H1 (cell line): Measurements from ENCODE around the gene MICU1. TPM values are rescaled to one million over a fixed set of nuclear protein-coding genes. Genes with fewer than 3 reads are reported as not detected.

ENCODE experiments used
- CTCF ChIA-PET: fragments of 300-600 bp; sonication (Branson Sonifier 250); formaldehyde crosslinking; loops from one replicate; lab custom pipeline; 2021; ENCODE audit not compliant: partially characterized antibody; lab: Charles Lee
- POLR2A ChIA-PET: fragments of 300-600 bp; sonication (Branson Sonifier 250); formaldehyde crosslinking; loops from one replicate; lab custom pipeline; 2021; ENCODE audit warnings: inconsistent platforms; ENCODE audit not compliant: partially characterized antibody; lab: Charles Lee
- DNase-seq, 2 experiments: peaks; one replicate each; pipeline versions ENCODE4 v3.0.0 to v3.0.0-alpha.2; 2010 to 2022; ENCODE audit warnings: low spot score in 2 of 2, low read depth in 1 of 2, mixed read lengths in 1 of 2
- FAIRE-seq: peaks from 2 replicates; lab custom pipeline; 2011; peaks lifted over from hg19 to GRCh38; lab: Jason Lieb, UNC
- H2AFZ ChIP-seq: 2 replicates; pipeline ENCODE4 v1.8.1; 2012; ENCODE audit warnings: low read length, inconsistent platforms
- H2AK5ac ChIP-seq: 2 replicates; pipeline ENCODE4 v1.6.1; 2013; ENCODE audit warnings: low read depth, low read length
- H2BK120ac ChIP-seq: replicated peaks from 2 replicates; pipeline ENCODE3; 2013; ENCODE audit warnings: low read depth, low read length, inconsistent platforms
- H2BK12ac ChIP-seq: 2 replicates; pipeline ENCODE4 v1.6.1; 2013; ENCODE audit warnings: low read depth, low read length
- H2BK15ac ChIP-seq: 2 replicates; pipeline ENCODE4 v1.6.1; 2013; ENCODE audit warnings: low read length
- H2BK20ac ChIP-seq: 2 replicates; pipeline ENCODE4 v1.6.1; 2013; ENCODE audit warnings: low read length
- H2BK5ac ChIP-seq: 2 replicates; pipeline ENCODE4 v1.6.1; 2013; ENCODE audit warnings: low read depth, low read length
- H3K14ac ChIP-seq: 2 replicates; pipeline ENCODE4 v1.6.1; 2013; ENCODE audit warnings: inconsistent platforms; ENCODE audit not compliant: insufficient read length
- H3K18ac ChIP-seq: 2 replicates; pipeline ENCODE4 v1.6.1; 2013; ENCODE audit warnings: low read length; ENCODE audit errors: extremely low read depth
- H3K23ac ChIP-seq: 2 replicates; pipeline ENCODE4 v1.6.1; 2013; ENCODE audit warnings: inconsistent platforms; ENCODE audit not compliant: insufficient read length
- H3K23me2 ChIP-seq: 2 replicates; pipeline ENCODE4 v1.6.1; 2013; ENCODE audit warnings: low read depth, low read length
- H3K27ac ChIP-seq: 2 replicates; pipeline ENCODE4 v1.6.1; 2011; ENCODE audit warnings: low read depth, low read length, inconsistent platforms
- H3K27me3 ChIP-seq, 4 experiments: replicated peaks in 1 of 4; 1 replicate in 1 of 4; 2 replicates in 3 of 4; pipeline versions ENCODE4 v1.6.1 to v1.8.1; 2011 to 2013; ENCODE audit warnings: low read length in 3 of 4, mild to moderate bottlenecking in 3 of 4, inconsistent platforms in 2 of 4, mixed read lengths in 2 of 4, moderate library complexity in 1 of 4; ENCODE audit not compliant: control insufficient read depth in 3 of 4, insufficient read depth in 3 of 4; ENCODE audit errors: extremely low read depth in 1 of 4
- H3K36me3 ChIP-seq, 4 experiments: 2 replicates each; pipeline versions ENCODE4 v1.6.1 to v1.8.1; 2011 to 2013; ENCODE audit warnings: mild to moderate bottlenecking in 4 of 4, low read length in 3 of 4, moderate library complexity in 2 of 4, control low read depth in 1 of 4, inconsistent platforms in 1 of 4; ENCODE audit not compliant: insufficient read depth in 4 of 4, control insufficient read depth in 2 of 4
- H3K4ac ChIP-seq: replicated peaks from 2 replicates; pipeline ENCODE3; 2013; ENCODE audit warnings: low read length, low read depth, mixed read lengths, inconsistent platforms; ENCODE audit not compliant: insufficient read length
- H3K4me1 ChIP-seq, 4 experiments: replicated peaks in 1 of 4; 1 replicate in 1 of 4; 2 replicates in 3 of 4; pipeline versions ENCODE4 v1.6.1 to v1.8.1; 2011 to 2013; ENCODE audit warnings: low read length in 3 of 4, inconsistent platforms in 2 of 4, mixed read lengths in 1 of 4; ENCODE audit not compliant: insufficient read depth in 4 of 4, control insufficient read depth in 3 of 4
- H3K4me2 ChIP-seq, 2 experiments: 2 replicates each; pipeline versions ENCODE4 v1.6.1 to v1.8.1; 2011 to 2013; ENCODE audit warnings: low read depth in 2 of 2, low read length in 2 of 2, control low read depth in 1 of 2, inconsistent platforms in 1 of 2, mild to moderate bottlenecking in 1 of 2; ENCODE audit not compliant: insufficient read depth in 1 of 2
- H3K4me3 ChIP-seq, 4 experiments: fragments of 200-600, 300-600 bp in 1 of 4; sonication (generic), shearing (Covaris generic), sonication (Bioruptor Twin) in 1 of 4; 2 replicates each; pipeline versions ENCODE4 v1.5.1 to v1.8.1; 2011 to 2016; ENCODE audit warnings: low read length in 4 of 4, low read depth in 3 of 4, control low read depth in 2 of 4, inconsistent platforms in 2 of 4, mild to moderate bottlenecking in 2 of 4, mixed read lengths in 1 of 4, moderate library complexity in 1 of 4; ENCODE audit not compliant: insufficient read depth in 2 of 4; ENCODE audit errors: extremely low read depth in 1 of 4
- H3K56ac ChIP-seq: replicated peaks from 2 replicates; pipeline ENCODE3; 2013; ENCODE audit warnings: low read depth, mild to moderate bottlenecking, mixed read lengths, low read length, inconsistent platforms; ENCODE audit not compliant: insufficient read length
- H3K79me1 ChIP-seq: 2 replicates; pipeline ENCODE4 v1.6.1; 2013; ENCODE audit warnings: low read depth, low read length, control low read depth
- H3K79me2 ChIP-seq, 2 experiments: 2 replicates each; pipeline versions ENCODE4 v1.6.1 to v1.8.1; 2012 to 2013; ENCODE audit warnings: low read length in 2 of 2, mild to moderate bottlenecking in 2 of 2, inconsistent platforms in 1 of 2; ENCODE audit not compliant: insufficient read depth in 2 of 2, control insufficient read depth in 1 of 2
- H3K9ac ChIP-seq, 4 experiments: replicated peaks in 1 of 4; 1 replicate in 1 of 4; 2 replicates in 3 of 4; pipeline versions ENCODE4 v1.6.1 to v1.8.1; 2011 to 2013; ENCODE audit warnings: low read depth in 3 of 4, low read length in 3 of 4, control low read depth in 2 of 4, mild to moderate bottlenecking in 2 of 4, moderate library complexity in 2 of 4, inconsistent platforms in 1 of 4; ENCODE audit errors: extremely low read depth in 1 of 4
- H3K9me3 ChIP-seq, 2 experiments: 2 replicates each; pipeline versions ENCODE4 v1.6.1 to v1.8.1; 2012 to 2013; ENCODE audit warnings: mild to moderate bottlenecking in 2 of 2, moderate library complexity in 2 of 2, control low read depth in 1 of 2, inconsistent platforms in 1 of 2, low read depth in 1 of 2, low read length in 1 of 2, mixed read lengths in 1 of 2; ENCODE audit not compliant: insufficient read depth in 2 of 2
- H4K20me1 ChIP-seq, 2 experiments: replicated peaks in 1 of 2; 2 replicates each; pipeline versions ENCODE3 to v1.8.1; 2011 to 2013; ENCODE audit warnings: inconsistent platforms in 2 of 2, low read length in 2 of 2, mild to moderate bottlenecking in 1 of 2; ENCODE audit not compliant: insufficient read depth in 2 of 2, control insufficient read depth in 1 of 2
- H4K5ac ChIP-seq: 2 replicates; pipeline ENCODE4 v1.6.1; 2013; ENCODE audit warnings: low read length, low read depth, mixed read lengths, inconsistent platforms; ENCODE audit not compliant: insufficient read length
- H4K8ac ChIP-seq: 2 replicates; pipeline ENCODE4 v1.8.0; 2013; ENCODE audit warnings: mild to moderate bottlenecking, moderate library complexity, low read length, inconsistent platforms; ENCODE audit not compliant: insufficient read depth; ENCODE audit errors: extremely low read depth
- H4K91ac ChIP-seq: replicated peaks from 2 replicates; pipeline ENCODE3; 2013; ENCODE audit warnings: low read length, mixed read lengths, inconsistent platforms; ENCODE audit not compliant: insufficient read length
- CBX5 ChIP-seq: fragments of 300-800, 300-1000 bp; sonication (generic); IDR thresholded peaks from 2 replicates; pipeline ENCODE4 v1.7.1; 2016; ENCODE audit warnings: antibody characterized with exemption, low read length, low read depth
- CBX8 ChIP-seq: fragments of 300-800, 300-1000 bp; sonication (generic); IDR thresholded peaks from 2 replicates; pipeline ENCODE4 v1.7.1; 2016; ENCODE audit warnings: low read depth, low read length, borderline replicate concordance
- CHD2 ChIP-seq: IDR thresholded peaks from 2 replicates; pipeline ENCODE4 v1.6.1; 2012; ENCODE audit warnings: low read length, improper control_type of control experiment
- HDAC6 ChIP-seq: IDR thresholded peaks from one replicate; pipeline ENCODE4 v1.7.1; 2012; ENCODE audit warnings: low read depth, mild to moderate bottlenecking, inconsistent platforms, low read length, moderate library complexity
- POLR2A ChIP-seq, 2 experiments: IDR thresholded peaks; 1 replicate in 1 of 2; 2 replicates in 1 of 2; pipeline ENCODE4 v1.6.1; 2011; ENCODE audit warnings: low read depth in 2 of 2, low read length in 2 of 2, mild to moderate bottlenecking in 2 of 2; ENCODE audit errors: control extremely low read depth in 1 of 2
- SIRT6 ChIP-seq: IDR thresholded peaks from one replicate; pipeline ENCODE4 v1.7.1; 2012; ENCODE audit warnings: low read length, inconsistent platforms
- SIX5 ChIP-seq: IDR thresholded peaks from 2 replicates; pipeline ENCODE4 v1.6.1; 2011; ENCODE audit warnings: mild to moderate bottlenecking, low read depth, low read length
- polyA plus RNA-seq, 7 experiments: library from polyadenylated mRNA; depleted of rRNA in 3 of 7; stranded (reverse) in 5 of 7; unstranded in 2 of 7; fragments of >200 nt in 5 of 7; fragments of 200-250 nt in 2 of 7; gene quantifications; 1 replicate in 5 of 7; 2 replicates in 1 of 7; 4 replicates in 1 of 7; pipeline versions ENCODE4 v1.2.1 to v1.2.3, GENCODE V29; 2011 to 2013; ENCODE audit warnings: missing spikeins in 2 of 7, mixed read lengths in 2 of 7
- total RNA-seq: library from RNA; stranded (reverse); fragmentation: NEBNext Ultra II Directional; extraction: Animal tissue kit (Norgen Biotek cat#: 25700); gene quantifications from 2 replicates; pipeline ENCODE4 v1.2.1, GENCODE V29; 2021

Gene MICU1
- total and polyA plus RNA-seq, 2 of the 8 experiments (the other 6 are each of a cell fraction or from before 2014, with no cell fraction given), result 18.0 to 36.7 TPM

GRCh38 chr10:72660220-72660619, 34.3 kb upstream of the MICU1 start:
- Histone ChIP-seq H4K20me1 (no peaks in the 10 kb centered on the region), H2AK5ac (no peak overlapping the region), H3K36me3 (no peaks in the 10 kb centered on the region), H3K79me2 (no peaks in the 10 kb centered on the region), H3K56ac (no peak overlapping the region), H3K4me1 (no peaks in the 10 kb centered on the region), H3K23me2 (no peaks in the 10 kb centered on the region), H3K9me3 (no peaks in the 10 kb centered on the region), H3K4me2 (no peak overlapping the region), H3K79me1 (no peaks in the 10 kb centered on the region), H3K18ac (no peak overlapping the region), H2BK120ac (no peak overlapping the region), H3K27ac (no peak overlapping the region), H2AFZ (no peak overlapping the region), H2BK12ac (no peak overlapping the region), H3K23ac (no peak overlapping the region), H2BK15ac (no peak overlapping the region), H4K5ac (no peak overlapping the region), H2BK20ac (no peak overlapping the region), H4K91ac (no peak overlapping the region), H3K9ac (no peak overlapping the region), H3K27me3 (no peaks in the 10 kb centered on the region), H3K4ac (no peak overlapping the region), H2BK5ac (no peak overlapping the region), H3K4me3 (no peak overlapping the region), H4K8ac (no peak overlapping the region), H3K14ac (no peak overlapping the region)
- DNase-seq (no peak), FAIRE-seq (no peak)
- POLR2A ChIA-PET, result interaction anchor here (0.8 kb wide), 1 partner anchor 240 kb away, joined by 3 read pairs; no protein-coding TSS in a partner anchor
- CTCF ChIA-PET, result no interaction called here
- no peak for TF ChIP-seq HDAC6
- TF ChIP-seq SIRT6, result no peak
- no peak for TF ChIP-seq CBX5
- no peak for TF ChIP-seq CBX8
- no peak for TF ChIP-seq SIX5
- TF ChIP-seq POLR2A (IDR thresholded peaks at IDR 0.05; ENCODE audit: control extremely low read depth in 1 of 2, low read depth in 2 of 2, low read length in 2 of 2), result no peak
- TF ChIP-seq CHD2, result no peak
